SK-N-MC (cell line): ENCODE data around the gene AUTS2.

Source experiments
- EZH2 ChIP-seq: fragments of 200-600 bp; sonication (generic); IDR thresholded peaks from one replicate; pipeline ENCODE4 v1.6.1; 2017; ENCODE audit warnings: antibody characterized with exemption
- POLR2AphosphoS5 ChIP-seq: IDR thresholded peaks from 2 replicates; pipeline ENCODE4 v1.6.1; 2012; ENCODE audit warnings: mild to moderate bottlenecking, low read depth, low read length, borderline replicate concordance

DNA sequence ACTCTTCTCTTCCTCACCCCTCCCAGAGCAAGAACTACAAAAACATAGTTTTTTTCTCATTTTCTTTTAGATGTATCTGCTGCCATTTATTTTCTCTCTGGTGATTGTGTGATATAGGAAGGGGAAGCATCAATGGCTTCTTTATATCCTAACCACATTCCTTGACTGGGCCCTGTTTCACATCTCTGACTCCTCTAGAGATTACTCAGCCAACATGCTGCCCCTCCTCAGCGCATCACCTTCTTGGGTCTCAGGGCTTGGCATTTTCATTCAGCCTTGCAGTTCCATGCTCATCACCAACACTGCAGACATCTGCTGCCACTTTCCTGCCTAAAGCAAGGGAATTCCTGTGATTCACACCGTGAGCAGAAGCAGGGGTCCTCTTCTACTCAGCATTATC, 705.5 kb downstream of the AUTS2 start:
- no peak for TF ChIP-seq EZH2
- no peak for TF ChIP-seq POLR2AphosphoS5
